Osteoblast (primary cell): ENCODE measurements around the gene TNK1. TPM values are rescaled to one million over a fixed set of nuclear protein-coding genes. Genes with fewer than 3 reads are reported as not detected.

Experiments
- DNase-seq: peaks from one replicate; pipeline ENCODE4 v3.0.0; 2011; ENCODE audit warnings: low spot score, mixed read lengths; ENCODE audit not compliant: insufficient read length; ENCODE audit errors: missing footprints
- H2AFZ ChIP-seq: 2 replicates; pipeline ENCODE4 v1.6.0; 2011; ENCODE audit warnings: mild to moderate bottlenecking, low read length
- H3K27ac ChIP-seq: 2 replicates; pipeline ENCODE4 v1.5.1; 2011; ENCODE audit warnings: mild to moderate bottlenecking, low read depth, low read length, moderate library complexity
- H3K27me3 ChIP-seq: 2 replicates; pipeline ENCODE4 v1.6.0; 2012; ENCODE audit warnings: mild to moderate bottlenecking, control low read depth, inconsistent platforms, low read length, moderate library complexity; ENCODE audit not compliant: insufficient read depth
- H3K36me3 ChIP-seq: 2 replicates; pipeline ENCODE4 v1.5.1; 2011; ENCODE audit warnings: mild to moderate bottlenecking, low read length, control low read depth, moderate library complexity; ENCODE audit not compliant: insufficient read depth
- H3K4me1 ChIP-seq: 2 replicates; pipeline ENCODE4 v1.5.1; 2011; ENCODE audit warnings: mild to moderate bottlenecking, low read length, control low read depth, moderate library complexity; ENCODE audit not compliant: insufficient read depth
- H3K4me2 ChIP-seq: 2 replicates; pipeline ENCODE4 v1.6.0; 2011; ENCODE audit warnings: mild to moderate bottlenecking, low read length; ENCODE audit not compliant: insufficient read depth
- H3K4me3 ChIP-seq: fragments of 200-600 bp; sonication (generic); 3 replicates; pipeline ENCODE4 v1.5.1; 2012; ENCODE audit warnings: mild to moderate bottlenecking, low read length, inconsistent platforms; ENCODE audit not compliant: insufficient read depth
- H3K79me2 ChIP-seq: 2 replicates; pipeline ENCODE4 v1.6.0; 2012; ENCODE audit warnings: mild to moderate bottlenecking, low read length, control low read depth, inconsistent platforms; ENCODE audit not compliant: insufficient read depth
- H3K9me3 ChIP-seq: 2 replicates; pipeline ENCODE4 v1.5.1; 2011; ENCODE audit warnings: low read depth, low read length, control low read depth
- H4K20me1 ChIP-seq: 2 replicates; pipeline ENCODE4 v1.6.0; 2012; ENCODE audit warnings: mild to moderate bottlenecking, low read length, control low read depth; ENCODE audit not compliant: insufficient read depth
- total RNA-seq: library from RNA; depleted of rRNA; stranded (reverse); fragments of >200 nt; gene quantifications from 2 replicates; pipeline ENCODE4 v1.2.3, GENCODE V29; 2012
- TF ChIP-seq, protein P1 (sequence below): IDR thresholded peaks from 2 replicates; pipeline ENCODE4 v1.5.1; 2011; ENCODE audit warnings: mild to moderate bottlenecking, low read depth, low read length, moderate library complexity; ENCODE audit errors: extremely low read depth

Gene TNK1
- total RNA-seq, 1 donor = 0.36 TPM

DNA sequence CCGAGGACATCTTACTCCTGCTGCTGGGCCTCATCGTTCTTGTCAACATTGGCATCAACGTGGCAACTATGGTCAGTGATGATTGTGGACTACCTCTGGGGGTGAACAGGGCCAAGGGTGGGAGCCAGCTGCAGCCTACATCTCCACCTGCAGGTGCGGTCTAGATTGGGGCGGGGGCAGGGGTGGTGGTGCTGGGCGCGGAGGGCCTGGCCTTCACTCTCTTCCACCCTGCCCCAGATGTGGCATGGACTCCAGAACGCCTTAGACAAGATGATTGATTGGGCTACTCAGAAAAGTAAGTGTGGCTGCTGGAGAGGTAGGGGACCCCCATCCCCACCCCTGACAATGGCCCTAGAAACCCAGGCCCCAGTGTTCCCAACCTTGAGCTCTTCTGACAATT, 44.9 kb downstream of the TNK1 start:
- Histone ChIP-seq H3K9me3 (no peaks in the 10 kb centered on the region), H4K20me1 (no peaks in the 10 kb centered on the region), H3K4me2 (no peak overlapping the region), H3K4me1 (no peaks in the 10 kb centered on the region), H3K4me3 (no peak overlapping the region), H3K79me2 (no peaks in the 10 kb centered on the region), H3K27me3 (no peaks in the 10 kb centered on the region), H3K36me3 (no peaks in the 10 kb centered on the region), H2AFZ (no peak overlapping the region), H3K27ac (no peak overlapping the region)
- no peak for DNase-seq
- TF ChIP-seq, protein P1, sequence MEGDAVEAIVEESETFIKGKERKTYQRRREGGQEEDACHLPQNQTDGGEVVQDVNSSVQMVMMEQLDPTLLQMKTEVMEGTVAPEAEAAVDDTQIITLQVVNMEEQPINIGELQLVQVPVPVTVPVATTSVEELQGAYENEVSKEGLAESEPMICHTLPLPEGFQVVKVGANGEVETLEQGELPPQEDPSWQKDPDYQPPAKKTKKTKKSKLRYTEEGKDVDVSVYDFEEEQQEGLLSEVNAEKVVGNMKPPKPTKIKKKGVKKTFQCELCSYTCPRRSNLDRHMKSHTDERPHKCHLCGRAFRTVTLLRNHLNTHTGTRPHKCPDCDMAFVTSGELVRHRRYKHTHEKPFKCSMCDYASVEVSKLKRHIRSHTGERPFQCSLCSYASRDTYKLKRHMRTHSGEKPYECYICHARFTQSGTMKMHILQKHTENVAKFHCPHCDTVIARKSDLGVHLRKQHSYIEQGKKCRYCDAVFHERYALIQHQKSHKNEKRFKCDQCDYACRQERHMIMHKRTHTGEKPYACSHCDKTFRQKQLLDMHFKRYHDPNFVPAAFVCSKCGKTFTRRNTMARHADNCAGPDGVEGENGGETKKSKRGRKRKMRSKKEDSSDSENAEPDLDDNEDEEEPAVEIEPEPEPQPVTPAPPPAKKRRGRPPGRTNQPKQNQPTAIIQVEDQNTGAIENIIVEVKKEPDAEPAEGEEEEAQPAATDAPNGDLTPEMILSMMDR = no peak

DNA sequence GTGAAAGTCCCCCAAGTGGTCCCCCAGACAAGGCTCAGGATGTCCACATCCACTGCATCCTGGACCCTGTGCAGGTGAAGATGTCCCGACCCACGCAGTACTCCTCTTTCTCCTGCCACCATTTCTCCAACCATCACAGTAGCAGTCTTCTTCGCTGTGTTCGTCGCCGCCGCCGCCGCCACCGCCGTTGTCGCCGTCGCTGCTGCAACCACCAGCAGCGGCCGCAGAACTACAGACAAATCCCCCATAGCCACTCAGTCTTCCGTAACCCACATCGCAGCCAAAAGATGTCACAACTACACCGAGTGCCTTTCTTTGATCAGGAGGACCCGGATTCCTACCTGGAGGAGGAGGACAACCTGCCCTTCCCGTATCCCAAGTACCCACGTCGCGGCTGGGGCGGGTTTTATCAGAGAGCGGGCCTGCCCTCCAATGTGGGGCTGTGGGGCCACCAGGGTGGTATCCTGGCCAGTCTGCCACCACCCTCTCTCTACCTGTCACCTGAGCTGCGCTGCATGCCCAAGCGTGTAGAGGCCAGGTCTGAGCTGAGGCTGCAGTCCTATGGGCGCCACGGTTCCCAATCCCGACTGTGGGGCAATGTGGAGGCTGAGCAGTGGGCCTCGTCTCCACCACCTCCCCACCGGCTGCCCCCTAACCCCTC, 45.4 kb downstream of the TNK1 start:
- no peak for DNase-seq
- Histone ChIP-seq H3K27ac (no peak overlapping the region), H3K4me3 (no peak overlapping the region), H3K4me1 (no peaks in the 10 kb centered on the region), H3K27me3 (no peaks in the 10 kb centered on the region), H3K9me3 (no peaks in the 10 kb centered on the region), H3K79me2 (no peaks in the 10 kb centered on the region), H3K36me3 (no peaks in the 10 kb centered on the region), H3K4me2 (no peak overlapping the region), H4K20me1 (no peaks in the 10 kb centered on the region), H2AFZ (no peak overlapping the region)
- TF ChIP-seq, protein P1 = no peak

DNA sequence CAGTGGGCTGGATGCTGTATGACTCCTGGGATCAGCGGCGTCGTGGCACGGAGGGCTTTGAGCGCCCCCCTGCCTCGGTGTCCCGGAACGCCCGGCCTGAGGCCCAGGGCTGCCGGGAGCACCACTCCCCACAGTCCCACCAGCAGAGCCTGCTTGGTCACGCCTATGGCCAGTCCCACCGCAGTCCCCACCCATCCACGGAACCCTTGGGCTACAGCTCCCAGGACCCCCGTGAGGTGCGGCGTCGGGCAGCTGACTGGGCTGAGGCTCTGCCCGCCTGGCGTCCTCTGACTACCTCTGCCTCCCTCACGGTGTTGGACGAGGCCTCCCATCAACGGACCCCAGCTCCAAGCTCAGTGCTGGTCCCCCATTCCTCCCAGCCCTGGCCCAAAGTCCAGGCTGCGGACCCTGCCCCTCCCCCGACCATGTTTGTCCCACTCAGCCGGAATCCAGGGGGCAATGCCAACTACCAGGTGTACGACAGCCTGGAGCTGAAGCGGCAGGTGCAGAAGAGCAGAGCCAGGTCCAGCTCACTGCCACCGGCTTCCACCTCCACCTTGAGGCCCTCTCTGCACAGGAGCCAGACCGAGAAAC, 46.1 kb downstream of the TNK1 start:
- Histone ChIP-seq H3K4me3 (no peak overlapping the region), H3K4me2 (no peak overlapping the region), H4K20me1 (no peaks in the 10 kb centered on the region), H3K9me3 (no peaks in the 10 kb centered on the region), H3K36me3 (no peaks in the 10 kb centered on the region), H3K27ac (no peak overlapping the region), H3K4me1 (no peaks in the 10 kb centered on the region), H3K79me2 (no peaks in the 10 kb centered on the region), H3K27me3 (no peaks in the 10 kb centered on the region), H2AFZ (no peak overlapping the region)
- TF ChIP-seq, protein P1 = no peak
- DNase-seq = no peak

DNA sequence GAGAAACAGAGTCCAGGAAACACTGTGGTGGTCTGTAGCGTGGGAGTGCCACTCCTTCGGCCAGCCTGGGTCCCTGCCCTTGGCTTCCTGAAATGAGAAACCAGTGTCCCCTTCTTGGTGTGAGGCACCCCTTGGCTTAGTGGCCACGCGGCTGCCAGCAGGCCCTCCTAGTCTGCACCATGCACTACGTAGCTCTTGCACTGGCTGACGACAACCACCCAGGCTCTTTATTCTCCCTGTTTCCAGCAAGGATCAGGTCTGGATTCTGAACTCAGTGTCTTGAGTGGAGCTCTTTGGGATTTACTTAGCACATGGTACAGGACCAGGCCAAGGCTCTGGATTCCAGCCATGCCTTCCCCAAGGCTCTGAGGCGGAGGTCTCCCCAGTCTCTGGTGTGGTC, 46.7 kb downstream of the TNK1 start:
- H3K36me3 ChIP-seq = no peaks in the 10 kb centered on the region
- TF ChIP-seq, protein P1 = no peak

More for the DNA sequence above, 46.7 kb downstream of the TNK1 start:
- Histone ChIP-seq H3K27me3 (no peaks in the 10 kb centered on the region), H2AFZ (no peak overlapping the region), H3K27ac (no peak overlapping the region), H3K9me3 (no peaks in the 10 kb centered on the region), H3K4me1 (no peaks in the 10 kb centered on the region), H4K20me1 (no peaks in the 10 kb centered on the region), H3K79me2 (no peaks in the 10 kb centered on the region), H3K4me2 (no peak overlapping the region), H3K4me3 (no peak overlapping the region)
- peak; percentile 83 for DNase-seq
